K562 (cell line): ENCODE measurements around the gene SOX14. TPM values are rescaled to one million over a fixed set of nuclear protein-coding genes. Genes with fewer than 3 reads are reported as not detected.

Source experiments
- ATAC-seq: fragments of 200-7000 bp; cut with Tn5 transposase; 3 replicates; pipeline ENCODE4 v1.9.1; 2020; ENCODE audit warnings: moderate library complexity
- BruUV-seq: library from RNA; stranded (reverse); fragments of 400-500 nt; replicated peaks from 2 replicates; lab custom pipeline; 2021; lab: Mats Ljungman, UMichigan
- CTCF ChIA-PET: fragments of 300-600 bp; formaldehyde crosslinking; extraction: SDS; loops from one replicate; lab custom pipeline; 2021; ENCODE audit warnings: low intra/inter-chr PET ratio; lab: Yijun Ruan, JAX
- POLR2A ChIA-PET: fragments of 300-600, 350-650 bp; sonication (Branson Sonifier 250); formaldehyde crosslinking; extraction: SDS; loops from one replicate; lab custom pipeline; 2021; ENCODE audit warnings: antibody characterized with exemption, inconsistent platforms; lab: Yijun Ruan, JAX
- DNase-seq, 4 experiments: peaks; one replicate each; pipeline versions ENCODE4 v3.0.0 to v3.0.0-alpha.2; 2011 to 2018; ENCODE audit warnings: low spot score in 3 of 4, mixed read lengths in 3 of 4; ENCODE audit errors: extremely low read depth in 1 of 4
- FAIRE-seq: peaks from 2 replicates; lab custom pipeline; 2011; peaks lifted over from hg19 to GRCh38; lab: Jason Lieb, UNC
- H2AFZ ChIP-seq: 2 replicates; pipeline ENCODE4 v1.6.0; 2011; ENCODE audit warnings: low read depth, low read length, control low read depth, inconsistent platforms
- H3K27ac ChIP-seq: fragments of 200-600 bp; 3 replicates; pipeline ENCODE4 v1.8.0; 2011; ENCODE audit warnings: low read depth, mild to moderate bottlenecking, control low read depth, inconsistent platforms, low read length, moderate library complexity, mixed read lengths; ENCODE audit errors: extremely low read depth
- H3K27me3 ChIP-seq, 2 experiments: fragments of 300-600 bp in 1 of 2; 2 replicates in 1 of 2; 3 replicates in 1 of 2; pipeline versions ENCODE4 v1.6.0 to v1.8.0; 2011; ENCODE audit warnings: inconsistent platforms in 2 of 2, low read length in 2 of 2, mild to moderate bottlenecking in 1 of 2, mixed read lengths in 1 of 2, moderate library complexity in 1 of 2; ENCODE audit not compliant: control insufficient read depth in 2 of 2, insufficient read depth in 2 of 2
- H3K36me3 ChIP-seq: fragments of 300-600 bp; 3 replicates; pipeline ENCODE4 v1.8.0; 2011; ENCODE audit warnings: mild to moderate bottlenecking, low read length, inconsistent platforms; ENCODE audit not compliant: control insufficient read depth, insufficient read depth
- H3K4me1 ChIP-seq, 2 experiments: fragments of 200-600 bp in 1 of 2; replicated peaks in 1 of 2; 2 replicates in 1 of 2; 3 replicates in 1 of 2; pipeline versions ENCODE4 v1.5.1 to v1.8.0; 2011; ENCODE audit warnings: inconsistent platforms in 2 of 2, low read length in 2 of 2, mild to moderate bottlenecking in 1 of 2, mixed read lengths in 1 of 2, moderate library complexity in 1 of 2; ENCODE audit not compliant: control insufficient read depth in 2 of 2, insufficient read depth in 2 of 2
- H3K4me2 ChIP-seq: 2 replicates; pipeline ENCODE4 v1.6.1; 2011; ENCODE audit warnings: low read length, control low read depth, inconsistent platforms, mixed read lengths; ENCODE audit not compliant: insufficient read depth
- H3K4me3 ChIP-seq: fragments of 200-600 bp; sonication (generic), shearing (Covaris generic); 2 replicates; pipeline ENCODE4 v1.5.1; 2016; ENCODE audit warnings: control low read depth, inconsistent platforms
- H3K79me2 ChIP-seq: fragments of 200-600 bp; 3 replicates; pipeline ENCODE4 v1.8.0; 2011; ENCODE audit warnings: low read length, inconsistent platforms; ENCODE audit not compliant: control insufficient read depth, insufficient read depth
- H3K9ac ChIP-seq, 2 experiments: 2 replicates each; pipeline versions ENCODE4 v1.6.0 to v1.6.1; 2011; ENCODE audit warnings: low read depth in 2 of 2, low read length in 2 of 2, control low read depth in 1 of 2, inconsistent platforms in 1 of 2, mild to moderate bottlenecking in 1 of 2, mixed read lengths in 1 of 2; ENCODE audit not compliant: insufficient read depth in 1 of 2
- H3K9me1 ChIP-seq: one replicate; pipeline ENCODE4 v1.6.0; 2011; ENCODE audit warnings: inconsistent platforms, mild to moderate bottlenecking, low read length, moderate library complexity; ENCODE audit not compliant: control insufficient read depth, insufficient read depth
- H3K9me3 ChIP-seq: replicated peaks from 2 replicates; pipeline ENCODE4 v1.5.1; 2011; ENCODE audit warnings: low read depth, low read length, inconsistent platforms; ENCODE audit not compliant: control insufficient read depth, insufficient read depth
- H4K20me1 ChIP-seq: replicated peaks from 2 replicates; pipeline ENCODE4 v1.6.1; 2011; ENCODE audit warnings: low read length, inconsistent platforms, mixed read lengths; ENCODE audit not compliant: control insufficient read depth, insufficient read depth
- DEAF1 ChIP-seq: fragments of 450-650 bp; formaldehyde crosslinking; IDR thresholded peaks from 2 replicates; pipeline ENCODE4 v1.4.0; 2020; ENCODE audit warnings: mild to moderate bottlenecking, moderate library complexity
- KLF16 ChIP-seq: IDR thresholded peaks from 2 replicates; pipeline ENCODE4 v1.6.1; 2016; ENCODE audit warnings: antibody characterized with exemption
- MBD2 ChIP-seq: sonication (generic); IDR thresholded peaks from 2 replicates; pipeline ENCODE4 v1.6.1; 2016; ENCODE audit warnings: low read depth, borderline replicate concordance
- PRPF4 ChIP-seq: fragments of 200-400 bp; formaldehyde crosslinking; IDR thresholded peaks from one replicate; pipeline ENCODE4 v1.6.1; 2017; ENCODE audit warnings: low read length, low read depth, mild to moderate bottlenecking; ENCODE audit not compliant: insufficient read depth, poor library complexity, severe bottlenecking
- RAD21 ChIP-seq, 2 experiments: fragments of 250-450 bp in 1 of 2; fragments of 450-650 bp in 1 of 2; sonication (Bioruptor Pico) in 1 of 2; formaldehyde crosslinking in 1 of 2; IDR thresholded peaks in 1 of 2; conservative IDR thresholded peaks in 1 of 2; 2 replicates each; pipeline versions ENCODE4 v1.4.0 to v1.8.0; 2020 to 2022; ENCODE audit warnings: mild to moderate bottlenecking in 2 of 2, moderate library complexity in 1 of 2
- XRCC4 ChIP-seq: IDR thresholded peaks from one replicate; pipeline ENCODE4 v1.6.1; 2011; ENCODE audit not compliant: insufficient read depth, insufficient read length; ENCODE audit errors: extremely low read depth
- ZNF212 ChIP-seq: fragments of 450-650 bp; formaldehyde crosslinking; IDR thresholded peaks from 2 replicates; pipeline ENCODE4 v1.4.0; 2020; ENCODE audit warnings: mild to moderate bottlenecking
- ZNF311 ChIP-seq: fragments of 250-450 bp; sonication (Bioruptor Pico); IDR thresholded peaks from 2 replicates; pipeline ENCODE4 v1.4.0; 2020; ENCODE audit warnings: mild to moderate bottlenecking, moderate library complexity
- WGBS: fragments of 100-300 bp; shearing (Covaris generic); methylation state at CpG from one replicate; pipeline ENCODE4 v1.1.6; 2016; ENCODE audit warnings: low coverage, mixed read lengths; ENCODE audit not compliant: insufficient coverage; ENCODE audit errors: missing lambda C conversion rate; 5-methylcytosine and 5-hydroxymethylcytosine counted together
- in situ Hi-C: fragments of 300-500 bp; cut with MboI; formaldehyde crosslinking; loops from 4 replicates; pipeline ENCODE4 v1.15.0; 2018; ENCODE audit warnings: inconsistent platforms, mixed read lengths
- intact Hi-C: fragments of 100-400 bp; cut with micrococcal nuclease; formaldehyde crosslinking; loops from 2 replicates; pipeline ENCODE4 v1.14.2; 2022
- polyA plus RNA-seq, 8 experiments: library from polyadenylated mRNA; depleted of rRNA in 4 of 8; stranded (reverse) in 5 of 8; unstranded in 3 of 8; fragments of >200 nt; fragmentation: Nextera tagmentation in 2 of 8; fragmentation: Illumina TruSeq in 1 of 8; extraction: Ambion mirVana in 2 of 8; extraction: Trizol in 1 of 8; gene quantifications; 2 replicates each; pipeline versions ENCODE4 v1.2.1 to v1.2.3, GENCODE V29; 2011 to 2014; ENCODE audit warnings: inconsistent platforms in 1 of 8, missing spikeins in 1 of 8
- total RNA-seq, 7 experiments: library from RNA; depleted of rRNA in 6 of 7; stranded (reverse); fragments of >200 nt in 6 of 7; fragmentation: Illumina TruSeq in 2 of 7; extraction: Trizol in 2 of 7; gene quantifications; 2 replicates each; pipeline versions ENCODE4 v1.2.1 to v1.2.3, GENCODE V29; 2011 to 2021; ENCODE audit warnings: low replicate concordance in 1 of 7
- TF ChIP-seq, protein P1 (sequence below), 3 experiments: IDR thresholded peaks in 2 of 3; conservative IDR thresholded peaks in 1 of 3; 2 replicates each; pipeline ENCODE4 v1.5.1; 2011 to 2012; ENCODE audit warnings: low read length in 3 of 3, mild to moderate bottlenecking in 3 of 3, control low read depth in 2 of 3, improper control_type of control experiment in 1 of 3, inconsistent platforms in 1 of 3, low read depth in 1 of 3, mixed read lengths in 1 of 3, moderate library complexity in 1 of 3; ENCODE audit not compliant: insufficient read depth in 2 of 3

The SOX14 gene
- total and polyA plus RNA-seq, 9 of the 15 experiments (the other 6 are each of a cell fraction or from before 2014, with no cell fraction given) = not detected

DNA sequence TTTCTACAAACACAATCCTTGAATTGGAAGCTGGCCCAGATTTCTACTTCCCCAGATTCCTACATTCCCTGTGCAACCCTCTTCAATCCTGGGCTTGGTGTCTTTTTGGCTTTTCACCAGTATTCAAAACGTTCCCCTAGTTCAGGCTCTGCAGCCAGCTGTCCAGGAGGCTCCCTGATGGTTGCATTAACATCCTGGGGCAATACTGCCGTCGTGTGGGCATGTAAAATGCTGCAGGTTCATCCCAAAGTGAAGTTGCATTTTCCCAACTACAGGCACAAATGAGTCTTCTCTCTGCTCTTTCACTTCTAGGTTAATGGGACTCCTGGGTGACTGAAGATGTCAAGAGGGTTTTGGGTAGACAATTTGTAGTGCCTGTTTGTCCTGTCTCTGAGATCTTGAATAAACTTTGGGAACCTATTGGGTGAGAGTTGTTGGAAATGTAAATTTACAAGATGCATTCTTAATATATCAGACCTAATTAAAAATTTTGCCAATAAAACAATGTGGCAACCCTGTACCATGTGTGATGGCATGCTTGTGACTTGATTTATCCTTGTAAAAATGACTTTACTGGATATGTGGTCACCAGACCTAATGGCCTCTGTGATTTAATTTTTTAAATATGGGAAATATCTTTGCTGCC is 28.6 kb downstream of the SOX14 start:
- TF ChIP-seq, protein P1, sequence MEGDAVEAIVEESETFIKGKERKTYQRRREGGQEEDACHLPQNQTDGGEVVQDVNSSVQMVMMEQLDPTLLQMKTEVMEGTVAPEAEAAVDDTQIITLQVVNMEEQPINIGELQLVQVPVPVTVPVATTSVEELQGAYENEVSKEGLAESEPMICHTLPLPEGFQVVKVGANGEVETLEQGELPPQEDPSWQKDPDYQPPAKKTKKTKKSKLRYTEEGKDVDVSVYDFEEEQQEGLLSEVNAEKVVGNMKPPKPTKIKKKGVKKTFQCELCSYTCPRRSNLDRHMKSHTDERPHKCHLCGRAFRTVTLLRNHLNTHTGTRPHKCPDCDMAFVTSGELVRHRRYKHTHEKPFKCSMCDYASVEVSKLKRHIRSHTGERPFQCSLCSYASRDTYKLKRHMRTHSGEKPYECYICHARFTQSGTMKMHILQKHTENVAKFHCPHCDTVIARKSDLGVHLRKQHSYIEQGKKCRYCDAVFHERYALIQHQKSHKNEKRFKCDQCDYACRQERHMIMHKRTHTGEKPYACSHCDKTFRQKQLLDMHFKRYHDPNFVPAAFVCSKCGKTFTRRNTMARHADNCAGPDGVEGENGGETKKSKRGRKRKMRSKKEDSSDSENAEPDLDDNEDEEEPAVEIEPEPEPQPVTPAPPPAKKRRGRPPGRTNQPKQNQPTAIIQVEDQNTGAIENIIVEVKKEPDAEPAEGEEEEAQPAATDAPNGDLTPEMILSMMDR (IDR thresholded peaks at IDR 0.05 in 2 of 3, conservative IDR thresholded peaks at IDR 0.05 in 1 of 3; ENCODE audit: insufficient read depth in 2 of 3, low read depth in 1 of 3, low read length in 3 of 3) = peak; percentile 38 to 51 (median 44); a peak in 4 of 6 replicates
- no peak for TF ChIP-seq XRCC4
- TF ChIP-seq MBD2 = no peak
- TF ChIP-seq RAD21 (CRISPR knock-in tag; conservative IDR thresholded peaks at IDR 0.05 in 1 of 2, IDR thresholded peaks at IDR 0.05 in 1 of 2) = peak; percentile 54 to 67
- no peak for TF ChIP-seq KLF16
- peak; percentile 30; the same call in 1 of the 2 replicates for TF ChIP-seq DEAF1 (CRISPR knock-in tag)
- TF ChIP-seq ZNF212 = no peak
- no peak for TF ChIP-seq ZNF311 (CRISPR knock-in tag)
- TF ChIP-seq PRPF4 = no peak
- no peak overlapping the region for H2AFZ ChIP-seq
- H3K9me3 ChIP-seq = no peaks in the 10 kb centered on the region
- H3K36me3 ChIP-seq = no peaks in the 10 kb centered on the region
- ATAC-seq (peak; percentile 52; the same call in 1 of the 3 replicates), DNase-seq (peak; percentile 32 to 49 (median 38)), FAIRE-seq (no peak)
- H3K27ac ChIP-seq = no peak overlapping the region
- ChIA-PET CTCF (no interaction called here), POLR2A (no interaction called here)
- intact Hi-C loops (loop anchor here (2.0 to 10.0 kb wide), 3 partner anchors 686 to 1718 kb away; no protein-coding TSS in a partner anchor), in situ Hi-C loops (no loop called here)
- H3K27me3 ChIP-seq = no peaks in the 10 kb centered on the region
- H4K20me1 ChIP-seq = no peaks in the 10 kb centered on the region
- no peaks in the 10 kb centered on the region for H3K79me2 ChIP-seq
- H3K9ac ChIP-seq = no peak overlapping the region
- H3K9me1 ChIP-seq = no peaks in the 10 kb centered on the region
- 7% methylated on average over 3 of the region's 3 CpGs for WGBS
- H3K4me2 ChIP-seq = no peak overlapping the region
- BruUV-seq = no TSS peak
- H3K4me1 ChIP-seq = no peaks in the 10 kb centered on the region
- no peak overlapping the region for H3K4me3 ChIP-seq
